Umbilical cord (tissue), 2 donors: Measurements from ENCODE around the gene TAGLN2. TPM values are rescaled to one million over a fixed set of nuclear protein-coding genes. Genes with fewer than 3 reads are reported as not detected.

Experiments used
- DNase-seq: peaks from one replicate; pipeline ENCODE4 v3.0.0-alpha.2; 2015; ENCODE audit warnings: low spot score
- total RNA-seq: library from RNA; depleted of rRNA; stranded (reverse); fragments of >200 nt; gene quantifications from one replicate; pipeline ENCODE4 v1.2.3, GENCODE V29; 2014; ENCODE audit warnings: low replicate concordance; ENCODE audit not compliant: insufficient read depth

The TAGLN2 gene
- 60.7 TPM for total RNA-seq

- peak; percentile 98 for DNase-seq
Observed at GRCh38 chr1:159924791-159925718, at the start of gene TAGLN2. TSS of gene TAGLN2 (minus strand) at chr1:159925507. CDS start at chr1:159920509, 4,998 bp downstream.

- DNase-seq: no peak
Observed at GRCh38 chr1:159974350-159974965, 49.2 kb upstream of the TAGLN2 start.

GRCh38 chr1:159973350-159973940 is 48.1 kb upstream of the TAGLN2 start:
- no peak for DNase-seq

GRCh38 chr1:159972443-159973205 is 47.3 kb upstream of the TAGLN2 start:
- no peak for DNase-seq

- DNase-seq: no peak
Observed at GRCh38 chr1:159970932-159971342, 45.6 kb upstream of the TAGLN2 start.

- no peak for DNase-seq
Observed at GRCh38 chr1:159968901-159969300, 43.6 kb upstream of the TAGLN2 start.

GRCh38 chr1:159965263-159965662 is 40.0 kb upstream of the TAGLN2 start:
- no peak for DNase-seq

- no peak for DNase-seq
Observed at GRCh38 chr1:159964144-159964543, 38.8 kb upstream of the TAGLN2 start.

GRCh38 chr1:159962176-159962575 is 36.9 kb upstream of the TAGLN2 start:
- no peak for DNase-seq

- DNase-seq: no peak
Observed at GRCh38 chr1:159961636-159962035, 36.3 kb upstream of the TAGLN2 start.

- DNase-seq: peak; percentile 95
Observed at GRCh38 chr1:159960721-159961381, 35.5 kb upstream of the TAGLN2 start.

- peak; percentile 29 for DNase-seq
Observed at GRCh38 chr1:159959451-159959850, 34.1 kb upstream of the TAGLN2 start.

GRCh38 chr1:159958719-159959380 is 33.5 kb upstream of the TAGLN2 start:
- no peak for DNase-seq

GRCh38 chr1:159957824-159958268 is 32.5 kb upstream of the TAGLN2 start:
- no peak for DNase-seq

GRCh38 chr1:159955456-159955855 is 30.1 kb upstream of the TAGLN2 start:
- no peak for DNase-seq

- peak; percentile 46 for DNase-seq
Observed at GRCh38 chr1:159953536-159954515, 28.5 kb upstream of the TAGLN2 start, which contains the start of gene SLAMF9. TSS of gene SLAMF9 (minus strand) at chr1:159954237. CDS start at chr1:159954137, 100 bp downstream.

- DNase-seq: no peak
Observed at GRCh38 chr1:159952932-159953331, 27.6 kb upstream of the TAGLN2 start.

- DNase-seq: no peak
Observed at GRCh38 chr1:159951551-159951950, 26.2 kb upstream of the TAGLN2 start.

- DNase-seq: no peak
Observed at GRCh38 chr1:159951016-159951415, 25.7 kb upstream of the TAGLN2 start.
